MCF 10A (cell line): ENCODE results near the gene FOXO3. TPM values are rescaled to one million over a fixed set of nuclear protein-coding genes. Genes with fewer than 3 reads are reported as not detected.

ENCODE experiments used
- BruUV-seq: library from RNA; stranded (reverse); fragments of 400-500 nt; replicated peaks from 2 replicates; lab custom pipeline; 2021; lab: Mats Ljungman, UMichigan
- CTCF ChIA-PET: fragments of 300-600 bp; sonication (Branson Sonifier 250); formaldehyde crosslinking; extraction: SDS; loops from one replicate; lab custom pipeline; 2021; ENCODE audit warnings: antibody characterized with exemption, inconsistent platforms; lab: Yijun Ruan, JAX
- POLR2A ChIA-PET: fragments of 300-600, 350-650 bp; sonication (Branson Sonifier 250); formaldehyde crosslinking; extraction: SDS; loops from one replicate; lab custom pipeline; 2020; ENCODE audit warnings: antibody characterized with exemption, inconsistent platforms; lab: Yijun Ruan, JAX
- DNase-seq: peaks from one replicate; pipeline ENCODE4 v3.0.0-alpha.2; 2018; ENCODE audit not compliant: unreplicated experiment
- H3K27ac Mint-ChIP-seq: one replicate; pipeline ENCODE4 v1.8.0; 2022; ENCODE audit warnings: mild to moderate bottlenecking, low read depth, mixed read lengths; ENCODE audit not compliant: unreplicated experiment
- H3K27me3 Mint-ChIP-seq: one replicate; pipeline ENCODE4 v1.8.0; 2022; ENCODE audit warnings: mixed read lengths; ENCODE audit not compliant: insufficient read depth, unreplicated experiment
- H3K36me3 Mint-ChIP-seq: one replicate; pipeline ENCODE4 v1.8.0; 2022; ENCODE audit warnings: mild to moderate bottlenecking, moderate library complexity, mixed read lengths; ENCODE audit not compliant: insufficient read depth, unreplicated experiment
- H3K4me1 Mint-ChIP-seq: one replicate; pipeline ENCODE4 v1.8.0; 2022; ENCODE audit warnings: mixed read lengths; ENCODE audit not compliant: insufficient read depth, unreplicated experiment
- H3K4me3 Mint-ChIP-seq: one replicate; pipeline ENCODE4 v1.8.0; 2022; ENCODE audit warnings: mild to moderate bottlenecking, moderate library complexity, mixed read lengths; ENCODE audit not compliant: unreplicated experiment
- H3K9me3 Mint-ChIP-seq: one replicate; pipeline ENCODE4 v1.8.0; 2022; ENCODE audit warnings: mixed read lengths; ENCODE audit not compliant: unreplicated experiment
- intact Hi-C: fragments of 100-400 bp; cut with micrococcal nuclease; formaldehyde crosslinking; loops from 2 replicates; pipeline ENCODE4 v1.14.1; 2022
- total RNA-seq: library from RNA; stranded (reverse); gene quantifications from 2 replicates; pipeline ENCODE4 v1.2.3, GENCODE V29; 2022
- TF ChIP-seq, protein P1 (sequence below): fragments of 200-600 bp; IDR thresholded peaks from one replicate; pipeline ENCODE4 v1.8.0; 2022; ENCODE audit warnings: antibody characterized with exemption, mild to moderate bottlenecking; ENCODE audit not compliant: unreplicated experiment

Gene FOXO3
- total RNA-seq, 1 experiment from 2014 or later: 53.0 TPM

DNA sequence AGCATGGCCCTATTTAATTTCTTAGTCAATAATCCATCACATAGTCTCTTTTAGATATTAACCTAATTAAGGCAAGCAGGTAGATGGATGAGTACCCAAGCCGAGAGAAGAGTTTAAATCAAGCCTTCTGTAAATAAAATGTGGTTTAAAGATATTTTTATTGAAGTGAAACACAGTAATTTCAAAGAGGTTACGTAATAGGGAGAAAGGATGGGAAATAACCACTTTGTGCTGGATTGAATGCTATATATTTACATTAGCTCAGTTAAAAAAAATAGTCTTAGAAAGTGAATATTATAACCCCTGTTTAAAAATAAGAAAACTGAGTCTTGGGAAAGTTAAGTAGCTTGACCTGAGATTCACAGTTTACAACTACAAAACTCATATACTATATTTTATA lies 37.0 kb upstream of the FOXO3 start:
- BruUV-seq: no TSS peak
- ChIA-PET CTCF (interaction anchor here (0.6 to 4.0 kb wide), 5 partner anchors 13 to 412 kb away, joined by 3 to 20 read pairs (median 4); no protein-coding TSS in a partner anchor), POLR2A (no interaction called here)
- no peak for DNase-seq
- intact Hi-C loops: no loop called here
- Mint-ChIP-seq H3K27me3 (no peaks in the 10 kb centered on the region), H3K36me3 (no peaks in the 10 kb centered on the region), H3K9me3 (no peaks in the 10 kb centered on the region), H3K4me3 (no peak overlapping the region), H3K27ac (no peak overlapping the region), H3K4me1 (no peaks in the 10 kb centered on the region)
- TF ChIP-seq, protein P1, sequence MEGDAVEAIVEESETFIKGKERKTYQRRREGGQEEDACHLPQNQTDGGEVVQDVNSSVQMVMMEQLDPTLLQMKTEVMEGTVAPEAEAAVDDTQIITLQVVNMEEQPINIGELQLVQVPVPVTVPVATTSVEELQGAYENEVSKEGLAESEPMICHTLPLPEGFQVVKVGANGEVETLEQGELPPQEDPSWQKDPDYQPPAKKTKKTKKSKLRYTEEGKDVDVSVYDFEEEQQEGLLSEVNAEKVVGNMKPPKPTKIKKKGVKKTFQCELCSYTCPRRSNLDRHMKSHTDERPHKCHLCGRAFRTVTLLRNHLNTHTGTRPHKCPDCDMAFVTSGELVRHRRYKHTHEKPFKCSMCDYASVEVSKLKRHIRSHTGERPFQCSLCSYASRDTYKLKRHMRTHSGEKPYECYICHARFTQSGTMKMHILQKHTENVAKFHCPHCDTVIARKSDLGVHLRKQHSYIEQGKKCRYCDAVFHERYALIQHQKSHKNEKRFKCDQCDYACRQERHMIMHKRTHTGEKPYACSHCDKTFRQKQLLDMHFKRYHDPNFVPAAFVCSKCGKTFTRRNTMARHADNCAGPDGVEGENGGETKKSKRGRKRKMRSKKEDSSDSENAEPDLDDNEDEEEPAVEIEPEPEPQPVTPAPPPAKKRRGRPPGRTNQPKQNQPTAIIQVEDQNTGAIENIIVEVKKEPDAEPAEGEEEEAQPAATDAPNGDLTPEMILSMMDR: no peak

DNA sequence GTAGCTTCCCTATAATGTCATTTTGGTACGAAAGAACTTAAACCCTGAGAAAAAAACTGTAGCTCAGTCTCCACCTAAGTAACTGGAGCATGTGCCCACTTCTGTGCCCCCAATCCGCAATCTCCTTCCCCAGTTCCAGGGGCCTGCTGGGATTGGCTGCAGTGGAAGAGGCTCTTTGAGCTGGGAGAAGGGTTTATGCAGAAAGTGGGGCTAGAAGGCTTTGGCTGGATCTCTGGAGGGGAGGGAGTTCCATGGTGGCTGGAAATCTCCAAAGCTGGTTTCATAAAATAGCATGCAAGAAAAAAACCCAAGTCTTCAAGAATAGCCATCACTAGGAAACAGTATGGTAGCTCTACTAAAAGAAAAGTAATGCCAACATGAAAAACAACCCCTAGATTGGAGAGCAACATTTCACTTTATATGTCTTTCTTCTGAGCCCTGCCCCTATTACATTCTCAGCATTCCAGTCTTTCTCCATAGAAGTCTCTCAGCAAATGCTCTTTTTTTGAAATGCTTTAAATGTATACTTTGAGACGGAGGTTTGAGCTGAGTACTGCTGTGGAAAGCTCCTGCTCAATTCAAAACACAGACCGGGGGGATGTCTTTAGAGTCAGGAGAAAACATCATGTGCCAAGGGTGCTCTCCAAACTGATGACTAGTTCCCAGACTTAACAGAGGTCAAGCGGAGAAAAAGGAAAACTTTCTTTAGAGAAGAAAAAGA lies 36.0 kb upstream of the FOXO3 start:
- Mint-ChIP-seq H3K27ac (no peak overlapping the region), H3K9me3 (no peaks in the 10 kb centered on the region), H3K36me3 (no peaks in the 10 kb centered on the region), H3K27me3 (no peaks in the 10 kb centered on the region), H3K4me3 (no peak overlapping the region), H3K4me1 (no peaks in the 10 kb centered on the region)
- no TSS peak for BruUV-seq
- POLR2A ChIA-PET: interaction anchor here (1.1 kb wide), 1 partner anchor 36 kb away, joined by 4 read pairs; no protein-coding TSS in a partner anchor
- DNase-seq: no peak
- intact Hi-C loops: no loop called here
- CTCF ChIA-PET: interaction anchor here (0.5 to 4.0 kb wide), 11 partner anchors 14 to 578 kb away, joined by 3 to 20 read pairs (median 3); no protein-coding TSS in a partner anchor
- TF ChIP-seq, protein P1: no peak

DNA sequence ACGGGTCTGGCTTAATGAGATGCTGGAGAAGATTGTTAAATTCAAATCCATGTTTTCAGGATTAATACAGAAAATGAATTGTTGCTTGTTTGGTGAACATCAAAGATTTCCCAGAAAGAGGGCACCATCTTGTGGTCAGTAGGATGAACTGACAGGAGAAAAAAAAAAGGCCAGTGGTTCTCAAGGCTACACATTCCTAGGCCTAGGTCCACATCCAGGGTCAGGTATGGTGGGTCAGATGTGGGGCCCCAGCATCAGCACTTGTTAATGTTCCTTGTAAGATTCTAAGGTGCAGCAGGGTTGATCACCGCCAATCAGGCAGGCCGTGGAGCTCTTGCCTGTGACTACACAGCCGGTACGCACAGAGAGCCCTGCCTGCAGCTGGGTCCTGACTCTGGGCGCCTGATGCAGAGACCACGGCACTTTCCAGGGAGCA lies 34.0 kb upstream of the FOXO3 start:
- POLR2A ChIA-PET: no interaction called here
- H3K4me1 Mint-ChIP-seq: no peaks in the 10 kb centered on the region
- BruUV-seq: no TSS peak

DNA sequence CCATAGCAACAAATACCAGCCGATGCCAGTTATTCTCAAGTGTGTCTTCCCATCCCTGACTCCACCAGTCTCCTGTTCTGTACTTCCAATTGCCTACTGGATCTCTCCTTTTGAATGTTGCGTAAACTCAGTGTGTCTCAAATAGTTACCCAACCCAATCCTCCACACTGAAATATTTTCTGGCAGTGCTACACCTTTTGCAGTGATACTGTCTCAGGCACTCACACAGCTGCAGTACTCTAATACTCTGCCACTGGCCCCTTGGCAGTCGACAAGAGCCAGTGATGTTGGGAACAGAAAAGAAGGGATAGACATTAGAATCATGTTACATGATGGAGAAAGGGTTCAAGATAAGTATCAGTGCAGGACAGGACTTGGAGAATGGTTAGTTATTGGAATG lies 31.8 kb upstream of the FOXO3 start:
- no peaks in the 10 kb centered on the region for H3K9me3 Mint-ChIP-seq
- no peak overlapping the region for H3K4me3 Mint-ChIP-seq
- TF ChIP-seq, protein P1: no peak
- DNase-seq: no peak
- no peaks in the 10 kb centered on the region for H3K27me3 Mint-ChIP-seq
- H3K4me1 Mint-ChIP-seq: no peaks in the 10 kb centered on the region
- intact Hi-C loops: no loop called here
- H3K36me3 Mint-ChIP-seq: peaks cover 18% of the 10 kb centered on the region
- POLR2A ChIA-PET: interaction anchor here (1.0 kb wide), 1 partner anchor 13 kb away, joined by 5 read pairs; no protein-coding TSS in a partner anchor
- CTCF ChIA-PET: interaction anchor here (0.6 to 2.4 kb wide), 7 partner anchors 8 to 548 kb away, joined by 3 to 13 read pairs (median 4); no protein-coding TSS in a partner anchor
- BruUV-seq: no TSS peak
- H3K27ac Mint-ChIP-seq: no peak overlapping the region

More for the DNA sequence above, 34.0 kb upstream of the FOXO3 start:
- Mint-ChIP-seq H3K9me3 (no peaks in the 10 kb centered on the region), H3K27me3 (no peaks in the 10 kb centered on the region), H3K27ac (no peak overlapping the region), H3K4me3 (no peak overlapping the region), H3K36me3 (peaks cover under 1% of the 10 kb centered on the region)
- CTCF ChIA-PET: interaction anchor here (0.5 to 1.4 kb wide), 14 partner anchors 11 to 842 kb away, joined by 3 to 5 read pairs (median 3); partner anchors contain the start of gene SEC63
- DNase-seq: peak; percentile 50
- TF ChIP-seq, protein P1: peak; percentile 71
- intact Hi-C loops: loop anchor here (1.0 kb wide), 2 partner anchors 413 to 549 kb away; no protein-coding TSS in a partner anchor
